Measurements from ENCODE around the gene LIMA1.
A peak's percentile ranks its signal among the peaks of the same experiment; 100 is the strongest.

DNA sequence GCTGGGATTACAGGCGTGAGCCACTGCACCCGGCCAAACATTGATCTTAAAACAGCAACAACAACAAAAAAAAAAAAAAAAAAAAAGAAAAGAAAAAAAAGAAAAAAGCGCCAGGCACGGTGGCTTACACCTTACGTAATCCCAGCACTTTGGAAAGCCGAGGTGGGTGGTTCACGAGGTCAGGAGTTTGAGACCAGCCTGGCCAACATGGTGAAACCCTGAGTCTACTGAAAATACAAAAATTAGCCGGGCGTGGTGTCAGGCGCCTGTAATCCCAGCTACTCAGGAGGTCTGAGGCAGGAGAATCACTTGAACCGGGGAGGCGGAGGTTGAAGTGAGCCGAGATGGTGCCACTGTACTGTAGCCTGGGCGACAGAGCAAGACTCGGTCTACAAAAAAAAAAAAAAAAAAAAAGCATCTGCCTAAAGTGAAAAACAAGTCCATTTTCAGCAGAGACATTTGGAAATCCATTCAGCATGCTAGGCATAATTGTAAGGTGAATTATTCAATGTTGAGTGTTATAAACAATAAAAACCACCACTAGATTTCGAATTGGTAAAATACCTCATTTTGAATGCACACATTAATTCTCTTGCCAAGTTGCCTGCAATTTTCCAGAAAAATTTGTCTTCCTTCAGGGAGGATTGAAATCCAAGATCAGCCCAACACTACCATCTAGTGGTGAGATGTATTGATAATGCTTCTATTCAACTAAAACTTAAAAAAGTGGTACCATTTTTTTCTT, 108.2 kb downstream of the LIMA1 start:
- TF ChIP-seq CTCF (IDR thresholded peaks at IDR 0.05) (peak; percentile 63 to 78 (median 66)), POLR2AphosphoS5 (IDR thresholded peaks at IDR 0.05) (no peak), POLR2A (IDR thresholded peaks at IDR 0.05) (no peak), EP300 (IDR thresholded peaks at IDR 0.05; ENCODE audit: low read depth) (no peak)

Data from transverse colon (tissue), 4 donors.